ENCODE results near the gene ZNF462.

DNA sequence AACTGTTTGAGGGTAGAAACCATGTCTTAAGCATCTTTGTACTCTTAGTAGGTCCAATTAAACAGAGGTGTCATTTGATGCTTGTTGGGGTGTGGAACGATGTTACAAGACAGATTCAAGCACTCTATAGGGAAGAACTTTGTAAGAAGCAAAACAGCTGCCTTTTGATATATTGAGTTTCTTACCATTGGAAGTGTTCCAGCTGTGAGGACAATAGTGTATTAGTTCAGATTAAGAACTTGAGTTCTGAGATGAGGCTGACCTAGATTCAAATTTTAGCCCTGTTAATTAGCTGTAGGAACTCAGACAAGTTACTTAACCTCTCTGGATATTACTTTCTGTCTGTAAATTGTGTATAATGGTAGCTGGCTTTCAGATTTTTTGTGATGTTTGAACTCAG is 19.6 kb upstream of the ZNF462 start:
- TF ChIP-seq POLR2A (IDR thresholded peaks at IDR 0.05) (no peak), POLR2AphosphoS5 (IDR thresholded peaks at IDR 0.05) (no peak)
- TF ChIP-seq, protein P1, sequence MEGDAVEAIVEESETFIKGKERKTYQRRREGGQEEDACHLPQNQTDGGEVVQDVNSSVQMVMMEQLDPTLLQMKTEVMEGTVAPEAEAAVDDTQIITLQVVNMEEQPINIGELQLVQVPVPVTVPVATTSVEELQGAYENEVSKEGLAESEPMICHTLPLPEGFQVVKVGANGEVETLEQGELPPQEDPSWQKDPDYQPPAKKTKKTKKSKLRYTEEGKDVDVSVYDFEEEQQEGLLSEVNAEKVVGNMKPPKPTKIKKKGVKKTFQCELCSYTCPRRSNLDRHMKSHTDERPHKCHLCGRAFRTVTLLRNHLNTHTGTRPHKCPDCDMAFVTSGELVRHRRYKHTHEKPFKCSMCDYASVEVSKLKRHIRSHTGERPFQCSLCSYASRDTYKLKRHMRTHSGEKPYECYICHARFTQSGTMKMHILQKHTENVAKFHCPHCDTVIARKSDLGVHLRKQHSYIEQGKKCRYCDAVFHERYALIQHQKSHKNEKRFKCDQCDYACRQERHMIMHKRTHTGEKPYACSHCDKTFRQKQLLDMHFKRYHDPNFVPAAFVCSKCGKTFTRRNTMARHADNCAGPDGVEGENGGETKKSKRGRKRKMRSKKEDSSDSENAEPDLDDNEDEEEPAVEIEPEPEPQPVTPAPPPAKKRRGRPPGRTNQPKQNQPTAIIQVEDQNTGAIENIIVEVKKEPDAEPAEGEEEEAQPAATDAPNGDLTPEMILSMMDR (IDR thresholded peaks at IDR 0.05): no peak
